ENCODE data around the gene VOPP1.

DNA sequence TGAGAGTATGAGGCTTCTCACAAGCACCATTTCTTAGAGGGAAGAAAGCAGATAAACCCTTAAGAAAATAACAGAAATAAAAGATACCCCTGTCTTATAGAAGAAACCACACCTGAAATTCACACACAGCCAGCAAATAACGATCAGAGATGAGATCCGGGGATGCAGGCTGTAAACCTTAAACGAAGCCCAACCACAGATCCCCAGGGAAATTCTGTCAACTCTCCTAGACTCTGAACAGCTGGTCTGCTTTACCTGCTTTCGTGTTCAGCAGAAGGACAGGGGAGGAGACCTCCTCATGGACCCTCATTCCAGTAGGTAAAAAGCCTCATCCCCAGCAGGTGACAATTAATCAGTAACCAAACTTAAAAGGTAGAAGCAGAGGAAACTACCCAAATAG lies 45.0 kb downstream of the VOPP1 start:
- TF ChIP-seq POLR2A (IDR thresholded peaks at IDR 0.05; ENCODE audit: borderline replicate concordance, extremely low read depth, insufficient read depth, insufficient read length), result no peak
- no peak for TF ChIP-seq ZFX (IDR thresholded peaks at IDR 0.05)

Data from HCT116 (cell line).